GM19324 (cell line): ENCODE results near the gene ZNF473.

Experiments
- ATAC-seq: cut with Tn5 transposase; IDR thresholded peaks from one replicate; pipeline ENCODE4 v1.9.1; 2021; ENCODE audit warnings: mild to moderate bottlenecking, moderate library complexity; ENCODE audit not compliant: unreplicated experiment, low FRiP score

ZNF473 gene

GRCh38 chr19:50025794-50026549 lies at the start of gene ZNF473:
Gene ZNF473, plus strand, starts transcription at chr19:50026005. Its CDS starts 5,078 bp downstream, at chr19:50031083.
- peak; percentile 76 for ATAC-seq

GRCh38 chr19:49976496-49976895 lies 49.3 kb upstream of the ZNF473 start:
- no peak for ATAC-seq

- ATAC-seq: no peak
Measured at GRCh38 chr19:49977076-49977475, 48.7 kb upstream of the ZNF473 start.

- no peak for ATAC-seq
Measured at GRCh38 chr19:49977881-49978280, 47.9 kb upstream of the ZNF473 start.

- no peak for ATAC-seq
Measured at GRCh38 chr19:49978324-49978723, 47.5 kb upstream of the ZNF473 start.

- ATAC-seq: no peak
Measured at GRCh38 chr19:49981603-49982593, 43.9 kb upstream of the ZNF473 start.

- ATAC-seq: no peak
Measured at GRCh38 chr19:49983645-49984229, 42.1 kb upstream of the ZNF473 start.

GRCh38 chr19:49984491-49984890 lies 41.3 kb upstream of the ZNF473 start:
- no peak for ATAC-seq

- no peak for ATAC-seq
Measured at GRCh38 chr19:49985871-49986270, 39.9 kb upstream of the ZNF473 start.

- ATAC-seq: no peak
Measured at GRCh38 chr19:49986354-49986753, 39.5 kb upstream of the ZNF473 start.

GRCh38 chr19:49987159-49987698 lies 38.6 kb upstream of the ZNF473 start:
- peak; percentile 46 for ATAC-seq

GRCh38 chr19:49988007-49988406 lies 37.8 kb upstream of the ZNF473 start:
- ATAC-seq: no peak

GRCh38 chr19:49988433-49988832 lies 37.4 kb upstream of the ZNF473 start:
- ATAC-seq: no peak

GRCh38 chr19:49997709-49998108 lies 28.1 kb upstream of the ZNF473 start:
- ATAC-seq: no peak

GRCh38 chr19:49999371-50000010 lies 26.3 kb upstream of the ZNF473 start:
- no peak for ATAC-seq

GRCh38 chr19:50000038-50000840 lies 25.6 kb upstream of the ZNF473 start:
- no peak for ATAC-seq

GRCh38 chr19:50000841-50001557 lies 24.8 kb upstream of the ZNF473 start:
- no peak for ATAC-seq

- ATAC-seq: no peak
Measured at GRCh38 chr19:50001775-50002174, 24.0 kb upstream of the ZNF473 start.
